H1 (cell line): Measurements from ENCODE around the gene RBM34. TPM values are rescaled to one million over a fixed set of nuclear protein-coding genes. Genes with fewer than 3 reads are reported as not detected.

Experiments used
- CTCF ChIA-PET: fragments of 300-600 bp; sonication (Branson Sonifier 250); formaldehyde crosslinking; loops from one replicate; lab custom pipeline; 2021; ENCODE audit not compliant: partially characterized antibody; lab: Charles Lee
- POLR2A ChIA-PET: fragments of 300-600 bp; sonication (Branson Sonifier 250); formaldehyde crosslinking; loops from one replicate; lab custom pipeline; 2021; ENCODE audit warnings: inconsistent platforms; ENCODE audit not compliant: partially characterized antibody; lab: Charles Lee
- DNase-seq, 2 experiments: peaks; one replicate each; pipeline versions ENCODE4 v3.0.0 to v3.0.0-alpha.2; 2010 to 2022; ENCODE audit warnings: low spot score in 2 of 2, low read depth in 1 of 2, mixed read lengths in 1 of 2
- FAIRE-seq: peaks from 2 replicates; lab custom pipeline; 2011; peaks lifted over from hg19 to GRCh38; lab: Jason Lieb, UNC
- H2AFZ ChIP-seq: 2 replicates; pipeline ENCODE4 v1.8.1; 2012; ENCODE audit warnings: low read length, inconsistent platforms
- H2AK5ac ChIP-seq: 2 replicates; pipeline ENCODE4 v1.6.1; 2013; ENCODE audit warnings: low read depth, low read length
- H2BK120ac ChIP-seq: replicated peaks from 2 replicates; pipeline ENCODE3; 2013; ENCODE audit warnings: low read depth, low read length, inconsistent platforms
- H2BK12ac ChIP-seq: 2 replicates; pipeline ENCODE4 v1.6.1; 2013; ENCODE audit warnings: low read depth, low read length
- H2BK15ac ChIP-seq: 2 replicates; pipeline ENCODE4 v1.6.1; 2013; ENCODE audit warnings: low read length
- H2BK20ac ChIP-seq: 2 replicates; pipeline ENCODE4 v1.6.1; 2013; ENCODE audit warnings: low read length
- H2BK5ac ChIP-seq: 2 replicates; pipeline ENCODE4 v1.6.1; 2013; ENCODE audit warnings: low read depth, low read length
- H3K14ac ChIP-seq: 2 replicates; pipeline ENCODE4 v1.6.1; 2013; ENCODE audit warnings: inconsistent platforms; ENCODE audit not compliant: insufficient read length
- H3K18ac ChIP-seq: 2 replicates; pipeline ENCODE4 v1.6.1; 2013; ENCODE audit warnings: low read length; ENCODE audit errors: extremely low read depth
- H3K23ac ChIP-seq: 2 replicates; pipeline ENCODE4 v1.6.1; 2013; ENCODE audit warnings: inconsistent platforms; ENCODE audit not compliant: insufficient read length
- H3K23me2 ChIP-seq: 2 replicates; pipeline ENCODE4 v1.6.1; 2013; ENCODE audit warnings: low read depth, low read length
- H3K27ac ChIP-seq: 2 replicates; pipeline ENCODE4 v1.6.1; 2011; ENCODE audit warnings: low read depth, low read length, inconsistent platforms
- H3K27me3 ChIP-seq, 4 experiments: replicated peaks in 1 of 4; 1 replicate in 1 of 4; 2 replicates in 3 of 4; pipeline versions ENCODE4 v1.6.1 to v1.8.1; 2011 to 2013; ENCODE audit warnings: low read length in 3 of 4, mild to moderate bottlenecking in 3 of 4, inconsistent platforms in 2 of 4, mixed read lengths in 2 of 4, moderate library complexity in 1 of 4; ENCODE audit not compliant: control insufficient read depth in 3 of 4, insufficient read depth in 3 of 4; ENCODE audit errors: extremely low read depth in 1 of 4
- H3K36me3 ChIP-seq, 4 experiments: 2 replicates each; pipeline versions ENCODE4 v1.6.1 to v1.8.1; 2011 to 2013; ENCODE audit warnings: mild to moderate bottlenecking in 4 of 4, low read length in 3 of 4, moderate library complexity in 2 of 4, control low read depth in 1 of 4, inconsistent platforms in 1 of 4; ENCODE audit not compliant: insufficient read depth in 4 of 4, control insufficient read depth in 2 of 4
- H3K4ac ChIP-seq: replicated peaks from 2 replicates; pipeline ENCODE3; 2013; ENCODE audit warnings: low read length, low read depth, mixed read lengths, inconsistent platforms; ENCODE audit not compliant: insufficient read length
- H3K4me1 ChIP-seq, 4 experiments: replicated peaks in 1 of 4; 1 replicate in 1 of 4; 2 replicates in 3 of 4; pipeline versions ENCODE4 v1.6.1 to v1.8.1; 2011 to 2013; ENCODE audit warnings: low read length in 3 of 4, inconsistent platforms in 2 of 4, mixed read lengths in 1 of 4; ENCODE audit not compliant: insufficient read depth in 4 of 4, control insufficient read depth in 3 of 4
- H3K4me2 ChIP-seq, 2 experiments: 2 replicates each; pipeline versions ENCODE4 v1.6.1 to v1.8.1; 2011 to 2013; ENCODE audit warnings: low read depth in 2 of 2, low read length in 2 of 2, control low read depth in 1 of 2, inconsistent platforms in 1 of 2, mild to moderate bottlenecking in 1 of 2; ENCODE audit not compliant: insufficient read depth in 1 of 2
- H3K4me3 ChIP-seq, 4 experiments: fragments of 200-600, 300-600 bp in 1 of 4; sonication (generic), shearing (Covaris generic), sonication (Bioruptor Twin) in 1 of 4; 2 replicates each; pipeline versions ENCODE4 v1.5.1 to v1.8.1; 2011 to 2016; ENCODE audit warnings: low read length in 4 of 4, low read depth in 3 of 4, control low read depth in 2 of 4, inconsistent platforms in 2 of 4, mild to moderate bottlenecking in 2 of 4, mixed read lengths in 1 of 4, moderate library complexity in 1 of 4; ENCODE audit not compliant: insufficient read depth in 2 of 4; ENCODE audit errors: extremely low read depth in 1 of 4
- H3K56ac ChIP-seq: replicated peaks from 2 replicates; pipeline ENCODE3; 2013; ENCODE audit warnings: low read depth, mild to moderate bottlenecking, mixed read lengths, low read length, inconsistent platforms; ENCODE audit not compliant: insufficient read length
- H3K79me1 ChIP-seq: 2 replicates; pipeline ENCODE4 v1.6.1; 2013; ENCODE audit warnings: low read depth, low read length, control low read depth
- H3K79me2 ChIP-seq, 2 experiments: 2 replicates each; pipeline versions ENCODE4 v1.6.1 to v1.8.1; 2012 to 2013; ENCODE audit warnings: low read length in 2 of 2, mild to moderate bottlenecking in 2 of 2, inconsistent platforms in 1 of 2; ENCODE audit not compliant: insufficient read depth in 2 of 2, control insufficient read depth in 1 of 2
- H3K9ac ChIP-seq, 4 experiments: replicated peaks in 1 of 4; 1 replicate in 1 of 4; 2 replicates in 3 of 4; pipeline versions ENCODE4 v1.6.1 to v1.8.1; 2011 to 2013; ENCODE audit warnings: low read depth in 3 of 4, low read length in 3 of 4, control low read depth in 2 of 4, mild to moderate bottlenecking in 2 of 4, moderate library complexity in 2 of 4, inconsistent platforms in 1 of 4; ENCODE audit errors: extremely low read depth in 1 of 4
- H3K9me3 ChIP-seq, 2 experiments: 2 replicates each; pipeline versions ENCODE4 v1.6.1 to v1.8.1; 2012 to 2013; ENCODE audit warnings: mild to moderate bottlenecking in 2 of 2, moderate library complexity in 2 of 2, control low read depth in 1 of 2, inconsistent platforms in 1 of 2, low read depth in 1 of 2, low read length in 1 of 2, mixed read lengths in 1 of 2; ENCODE audit not compliant: insufficient read depth in 2 of 2
- H4K20me1 ChIP-seq, 2 experiments: replicated peaks in 1 of 2; 2 replicates each; pipeline versions ENCODE3 to v1.8.1; 2011 to 2013; ENCODE audit warnings: inconsistent platforms in 2 of 2, low read length in 2 of 2, mild to moderate bottlenecking in 1 of 2; ENCODE audit not compliant: insufficient read depth in 2 of 2, control insufficient read depth in 1 of 2
- H4K5ac ChIP-seq: 2 replicates; pipeline ENCODE4 v1.6.1; 2013; ENCODE audit warnings: low read length, low read depth, mixed read lengths, inconsistent platforms; ENCODE audit not compliant: insufficient read length
- H4K8ac ChIP-seq: 2 replicates; pipeline ENCODE4 v1.8.0; 2013; ENCODE audit warnings: mild to moderate bottlenecking, moderate library complexity, low read length, inconsistent platforms; ENCODE audit not compliant: insufficient read depth; ENCODE audit errors: extremely low read depth
- H4K91ac ChIP-seq: replicated peaks from 2 replicates; pipeline ENCODE3; 2013; ENCODE audit warnings: low read length, mixed read lengths, inconsistent platforms; ENCODE audit not compliant: insufficient read length
- CHD2 ChIP-seq: IDR thresholded peaks from 2 replicates; pipeline ENCODE4 v1.6.1; 2012; ENCODE audit warnings: low read length, improper control_type of control experiment
- RBBP5 ChIP-seq: IDR thresholded peaks from 2 replicates; pipeline ENCODE4 v1.7.1; 2012; ENCODE audit warnings: low read depth, mild to moderate bottlenecking, inconsistent platforms, low read length, moderate library complexity, borderline replicate concordance
- SAP30 ChIP-seq: fragments of 300-600 bp; sonication (generic); IDR thresholded peaks from 2 replicates; pipeline ENCODE4 v1.7.1; 2012; ENCODE audit warnings: low read length, moderate library complexity, mild to moderate bottlenecking, inconsistent platforms; ENCODE audit not compliant: insufficient read depth, insufficient replicate concordance
- TAF7 ChIP-seq: optimal IDR thresholded peaks from 2 replicates; pipeline ENCODE3; 2011; ENCODE audit warnings: low read depth, mild to moderate bottlenecking, inconsistent platforms, low read length, moderate library complexity, borderline replicate concordance
- WGBS, 2 experiments: shearing (Covaris generic) in 1 of 2; methylation state at CpG; one replicate each; pipeline versions ENCODE4 v1.1.6 to v1.1.7; 2013 to 2015; ENCODE audit warnings: low lambda C conversion rate in 2 of 2, mixed read lengths in 2 of 2, inconsistent platforms in 1 of 2, low coverage in 1 of 2, missing lambda C conversion rate in 1 of 2; ENCODE audit not compliant: insufficient replicate concordance in 2 of 2, insufficient coverage in 1 of 2, insufficient read length in 1 of 2; ENCODE audit errors: extremely low coverage in 1 of 2, missing lambda C conversion rate in 1 of 2; 5-methylcytosine and 5-hydroxymethylcytosine counted together
- polyA plus RNA-seq, 7 experiments: library from polyadenylated mRNA; depleted of rRNA in 3 of 7; stranded (reverse) in 5 of 7; unstranded in 2 of 7; fragments of >200 nt in 5 of 7; fragments of 200-250 nt in 2 of 7; gene quantifications; 1 replicate in 5 of 7; 2 replicates in 1 of 7; 4 replicates in 1 of 7; pipeline versions ENCODE4 v1.2.1 to v1.2.3, GENCODE V29; 2011 to 2013; ENCODE audit warnings: missing spikeins in 2 of 7, mixed read lengths in 2 of 7
- total RNA-seq: library from RNA; stranded (reverse); fragmentation: NEBNext Ultra II Directional; extraction: Animal tissue kit (Norgen Biotek cat#: 25700); gene quantifications from 2 replicates; pipeline ENCODE4 v1.2.1, GENCODE V29; 2021

RBM34 gene
- total and polyA plus RNA-seq, 2 of the 8 experiments (the other 6 are each of a cell fraction or from before 2014, with no cell fraction given), result 18.8 to 108 TPM

GRCh38 chr1:235095938-235096562 lies 65.0 kb downstream of the RBM34 start:
- Histone ChIP-seq H3K56ac (no peak overlapping the region), H4K91ac (no peak overlapping the region), H3K27ac (no peak overlapping the region), H2BK120ac (no peak overlapping the region), H3K4me2 (no peak overlapping the region), H2AFZ (no peak overlapping the region), H2BK12ac (no peak overlapping the region), H3K27me3 (no peaks in the 10 kb centered on the region), H4K5ac (no peak overlapping the region), H3K36me3 (no peaks in the 10 kb centered on the region), H3K4me1 (peaks cover 0 to 11% (median 9%) of the 10 kb centered on the region in 4 experiments; a peak in 6 of 7 replicates), H3K4me3 (no peak overlapping the region), H2BK5ac (no peak overlapping the region), H4K20me1 (peaks cover 0 to 2% of the 10 kb centered on the region in 2 experiments), H3K79me1 (no peaks in the 10 kb centered on the region), H4K8ac (no peak overlapping the region), H3K79me2 (no peaks in the 10 kb centered on the region), H3K9ac (no peak overlapping the region), H3K23ac (no peak overlapping the region), H3K4ac (no peak overlapping the region), H3K23me2 (no peaks in the 10 kb centered on the region; the same call in 1 of the 2 replicates), H3K18ac (no peak overlapping the region), H2BK15ac (peak overlapping the region; percentile 63; the same call in 1 of the 2 replicates), H2AK5ac (no peak overlapping the region), H2BK20ac (no peak overlapping the region), H3K9me3 (no peaks in the 10 kb centered on the region), H3K14ac (no peak overlapping the region)
- TF ChIP-seq SAP30 (no peak), CHD2 (no peak), TAF7 (no peak), RBBP5 (no peak)
- ChIA-PET CTCF (interaction anchor here (1.1 to 8.5 kb wide), 4 partner anchors 10 to 596 kb away, joined by 3 to 68 read pairs (median 7); no protein-coding TSS in a partner anchor), POLR2A (interaction anchor here (0.7 to 1.1 kb wide), 4 partner anchors 12 to 496 kb away, joined by 3 to 5 read pairs (median 3); no protein-coding TSS in a partner anchor)
- FAIRE-seq, result no peak
- DNase-seq, result no peak
- 86% methylated on average over 6 of the region's 6 CpGs; no CpG with 5 or more reads in 1 of the 2 experiments for WGBS, 2 experiments
